Keratinocyte (primary cell): ENCODE measurements around the gene STK40.

Experiments used
- CTCF ChIP-seq, 3 experiments: IDR thresholded peaks in 1 of 3; conservative IDR thresholded peaks in 1 of 3; optimal IDR thresholded peaks in 1 of 3; 2 replicates in 2 of 3; 3 replicates in 1 of 3; pipeline versions ENCODE3 to v1.5.1; 2011; ENCODE audit warnings: low read length in 3 of 3, mild to moderate bottlenecking in 3 of 3, moderate library complexity in 2 of 3, control low read depth in 1 of 3, inconsistent platforms in 1 of 3; ENCODE audit not compliant: insufficient read depth in 2 of 3; ENCODE audit errors: extremely low read depth in 1 of 3
- EZH2 ChIP-seq: IDR thresholded peaks from one replicate; pipeline ENCODE4 v1.6.1; 2012; ENCODE audit warnings: inconsistent platforms, mild to moderate bottlenecking, low read length, moderate library complexity

- TF ChIP-seq CTCF (optimal IDR thresholded peaks at IDR 0.05 in 1 of 3, IDR thresholded peaks at IDR 0.05 in 1 of 3, conservative IDR thresholded peaks at IDR 0.05 in 1 of 3; ENCODE audit: extremely low read depth in 1 of 3, insufficient read depth in 2 of 3, low read length in 3 of 3) (no peak), EZH2 (no peak)
These were observed 36.5 kb downstream of the STK40 start for GRCh38 chr1:36349241-36349671.
